HepG2 (cell line): ENCODE results near the gene ST14. TPM values are rescaled to one million over a fixed set of nuclear protein-coding genes. Genes with fewer than 3 reads are reported as not detected.

Experiments
- AFF4 ChIP-seq: sonication (generic); formaldehyde crosslinking; IDR thresholded peaks from 2 replicates; pipeline ENCODE4 v1.4.0; 2020; ENCODE audit warnings: missing genetic modification reagents
- GZF1 ChIP-seq: sonication (generic); formaldehyde crosslinking; IDR thresholded peaks from 2 replicates; pipeline ENCODE4 v1.5.1; 2020; ENCODE audit warnings: mild to moderate bottlenecking, missing genetic modification reagents
- KAT2B ChIP-seq: fragments of 150-350 bp; IDR thresholded peaks from 2 replicates; pipeline ENCODE4 v1.6.1; 2014; ENCODE audit warnings: low read depth, low read length, borderline replicate concordance
- KAT8 ChIP-seq: IDR thresholded peaks from 2 replicates; pipeline ENCODE4 v1.6.1; 2016; ENCODE audit warnings: missing genetic modification reagents, missing compliant biosample characterization
- MXD4 ChIP-seq: IDR thresholded peaks from 2 replicates; pipeline ENCODE4 v1.6.1; 2016; ENCODE audit warnings: mild to moderate bottlenecking, missing biosample characterization, missing genetic modification reagents
- NCOA5 ChIP-seq: sonication (generic); formaldehyde crosslinking; IDR thresholded peaks from 2 replicates; pipeline ENCODE4 v1.4.0; 2020; ENCODE audit warnings: missing genetic modification reagents
- PRDM15 ChIP-seq: sonication (generic); formaldehyde crosslinking; IDR thresholded peaks from 2 replicates; pipeline ENCODE4 v1.4.0; 2020; ENCODE audit warnings: missing genetic modification reagents
- PREB ChIP-seq: sonication (generic); formaldehyde crosslinking; IDR thresholded peaks from 2 replicates; pipeline ENCODE4 v1.4.0; 2020; ENCODE audit warnings: missing genetic modification reagents
- SP140L ChIP-seq: sonication (generic); formaldehyde crosslinking; IDR thresholded peaks from 2 replicates; pipeline ENCODE4 v1.4.0; 2020; ENCODE audit warnings: missing genetic modification reagents, borderline replicate concordance
- ZBTB38 ChIP-seq: sonication (generic); formaldehyde crosslinking; IDR thresholded peaks from 2 replicates; pipeline ENCODE4 v1.5.1; 2020; ENCODE audit warnings: mild to moderate bottlenecking, missing genetic modification reagents
- ZBTB43 ChIP-seq: sonication (generic); formaldehyde crosslinking; conservative IDR thresholded peaks from 2 replicates; pipeline ENCODE4 v1.4.0; 2020; ENCODE audit warnings: missing genetic modification reagents
- ZFAT ChIP-seq: sonication (generic); formaldehyde crosslinking; conservative IDR thresholded peaks from 2 replicates; pipeline ENCODE4 v1.8.1; 2023; ENCODE audit warnings: missing genetic modification reagents, inconsistent platforms
- ZNF256 ChIP-seq: sonication (generic); formaldehyde crosslinking; conservative IDR thresholded peaks from 2 replicates; pipeline ENCODE4 v1.4.0; 2020; ENCODE audit warnings: missing genetic modification reagents
- ZNF317 ChIP-seq: sonication (generic); formaldehyde crosslinking; IDR thresholded peaks from 2 replicates; pipeline ENCODE4 v1.5.0; 2020; ENCODE audit warnings: mild to moderate bottlenecking, missing genetic modification reagents
- ZNF543 ChIP-seq: sonication (generic); formaldehyde crosslinking; IDR thresholded peaks from 2 replicates; pipeline ENCODE4 v1.4.0; 2020; ENCODE audit warnings: mild to moderate bottlenecking, missing genetic modification reagents
- ZNF615 ChIP-seq: sonication (generic); formaldehyde crosslinking; IDR thresholded peaks from 2 replicates; pipeline ENCODE4 v1.5.0; 2020; ENCODE audit warnings: mild to moderate bottlenecking, missing genetic modification reagents, borderline replicate concordance
- ZNF737 ChIP-seq: sonication (generic); formaldehyde crosslinking; IDR thresholded peaks from 2 replicates; pipeline ENCODE4 v1.5.0; 2020; ENCODE audit warnings: missing genetic modification reagents, mild to moderate bottlenecking, borderline replicate concordance
- ZNF773 ChIP-seq: sonication (generic); formaldehyde crosslinking; IDR thresholded peaks from 2 replicates; pipeline ENCODE4 v1.4.0; 2020; ENCODE audit warnings: missing genetic modification reagents, borderline replicate concordance
- ZNF878 ChIP-seq: sonication (generic); formaldehyde crosslinking; IDR thresholded peaks from 2 replicates; pipeline ENCODE4 v1.8.1; 2023; ENCODE audit warnings: mild to moderate bottlenecking, missing genetic modification reagents, moderate library complexity
- ZUFSP ChIP-seq: sonication (generic); formaldehyde crosslinking; IDR thresholded peaks from 2 replicates; pipeline ENCODE4 v1.9.0; 2021; ENCODE audit warnings: missing genetic modification reagents, mild to moderate bottlenecking, borderline replicate concordance
- polyA plus RNA-seq, 8 experiments: library from polyadenylated mRNA; depleted of rRNA in 3 of 8; stranded (reverse) in 7 of 8; unstranded in 1 of 8; fragments of >200 nt; fragmentation: Illumina TruSeq in 4 of 8; extraction: Trizol in 4 of 8; gene quantifications; 2 replicates each; pipeline versions ENCODE4 v1.2.1 to v1.2.3, GENCODE V29; 2011 to 2016; ENCODE audit warnings: low read depth in 4 of 8, missing spikeins in 1 of 8, mixed read lengths in 1 of 8; ENCODE audit not compliant: insufficient read depth in 1 of 8
- total RNA-seq, 5 experiments: library from RNA; depleted of rRNA; stranded (reverse); fragments of >200 nt; fragmentation: Illumina TruSeq; extraction: Trizol; gene quantifications; 2 replicates each; pipeline ENCODE4 v1.2.3, GENCODE V29; 2016; ENCODE audit warnings: low read depth in 1 of 5

ST14 gene
- total and polyA plus RNA-seq, 2 of the 13 experiments (the other 11 are each of a cell fraction or from before 2014, with no cell fraction given): 0.88 to 1.4 TPM

GRCh38 chr11:130124096-130124495 is 35.5 kb upstream of the ST14 start (continued):
- no peak for TF ChIP-seq ZNF773 (CRISPR knock-in tag)
- TF ChIP-seq KAT8 (CRISPR knock-in tag): peak; percentile 87; the same call in 1 of the 2 replicates
- TF ChIP-seq ZNF256: no peak
- no peak for TF ChIP-seq KAT2B
- TF ChIP-seq ZNF878 (CRISPR knock-in tag): peak; percentile 55; the same call in 1 of the 2 replicates
- TF ChIP-seq PRDM15 (CRISPR knock-in tag): no peak
- no peak for TF ChIP-seq ZFAT (CRISPR knock-in tag)
- no peak for TF ChIP-seq AFF4
- TF ChIP-seq ZUFSP (CRISPR knock-in tag): no peak
- TF ChIP-seq ZNF543 (CRISPR knock-in tag): no peak
- peak; percentile 96 for TF ChIP-seq ZBTB43 (CRISPR knock-in tag)
- TF ChIP-seq PREB: no peak
- no peak for TF ChIP-seq SP140L (CRISPR knock-in tag)
- no peak for TF ChIP-seq ZNF615 (CRISPR knock-in tag)
- TF ChIP-seq GZF1 (CRISPR knock-in tag): no peak
- no peak for TF ChIP-seq ZNF317 (CRISPR knock-in tag)
- TF ChIP-seq NCOA5 (CRISPR knock-in tag): no peak
- 0 out of 2 replicates have a peak, but pooled peaks have one; percentile 31 for TF ChIP-seq ZBTB38 (CRISPR knock-in tag)
- no peak for TF ChIP-seq MXD4
- TF ChIP-seq ZNF737: no peak
